HCT116 (cell line): ENCODE data around the gene NKX2-8. TPM values are rescaled to one million over a fixed set of nuclear protein-coding genes. Genes with fewer than 3 reads are reported as not detected.

Experiments
- ATAC-seq: fragments of 200-7000 bp; cut with Tn5 transposase; 2 replicates; pipeline ENCODE4 v1.9.1; 2020; ENCODE audit warnings: mild to moderate bottlenecking, moderate library complexity
- BruUV-seq: library from RNA; stranded (reverse); fragments of 400-500 nt; replicated peaks from 2 replicates; lab custom pipeline; 2021; lab: Mats Ljungman, UMichigan
- CTCF ChIA-PET: fragments of 300-600 bp; sonication (Branson Sonifier 250); formaldehyde crosslinking; loops from one replicate; lab custom pipeline; 2021; ENCODE audit warnings: antibody characterized with exemption; lab: Charles Lee
- POLR2A ChIA-PET: fragments of 300-600, 350-600 bp; sonication (Branson Sonifier 250); formaldehyde crosslinking; loops from one replicate; lab custom pipeline; 2021; ENCODE audit warnings: antibody characterized with exemption; lab: Charles Lee
- RAD21 ChIA-PET, 2 experiments: fragments of 300-600 bp; sonication (Branson Sonifier 250); formaldehyde crosslinking; loops; one replicate each; lab custom pipeline; 2023; ENCODE audit warnings: low total read pairs in 2 of 2; ENCODE audit not compliant: uncharacterized antibody in 2 of 2, unreplicated experiment in 2 of 2, low non-redundant PET in 1 of 2; lab: Charles Lee
- DNase-seq: peaks from one replicate; pipeline ENCODE4 v3.0.0-alpha.2; 2010; ENCODE audit warnings: low read depth, low spot score
- H2AFZ ChIP-seq: fragments of 200-600 bp; shearing (Covaris generic), sonication (generic); 2 replicates; pipeline ENCODE4 v1.6.1; 2017; ENCODE audit warnings: low read depth, mixed run types, mixed read lengths, antibody characterized with exemption, low read length; ENCODE audit not compliant: poor library complexity, severe bottlenecking
- H3K27ac ChIP-seq: 2 replicates; pipeline ENCODE4 v1.5.1; 2012; ENCODE audit warnings: low read depth, low read length
- H3K27me3 ChIP-seq: fragments of 200-600 bp; sonication (generic); 2 replicates; pipeline ENCODE4 v1.6.1; 2016; ENCODE audit warnings: mixed run types, low read length, mixed read lengths; ENCODE audit not compliant: insufficient read depth
- H3K36me3 ChIP-seq, 2 experiments: fragments of 200-500 bp in 1 of 2; fragments of 200-600 bp in 1 of 2; sonication (Bioruptor generic) in 1 of 2; sonication (generic) in 1 of 2; 2 replicates each; pipeline versions ENCODE4 v1.5.1 to v1.6.1; 2014 to 2016; ENCODE audit warnings: low read length in 2 of 2, inconsistent platforms in 1 of 2, mixed read lengths in 1 of 2, mixed run types in 1 of 2; ENCODE audit not compliant: insufficient read depth in 2 of 2, control insufficient read depth in 1 of 2
- H3K4me1 ChIP-seq, 2 experiments: fragments of 200-600 bp in 1 of 2; sonication (generic) in 1 of 2; 2 replicates each; pipeline versions ENCODE4 v1.5.1 to v1.6.1; 2012 to 2017; ENCODE audit warnings: low read length in 2 of 2, inconsistent platforms in 1 of 2, mild to moderate bottlenecking in 1 of 2, mixed read lengths in 1 of 2, mixed run types in 1 of 2, moderate library complexity in 1 of 2; ENCODE audit not compliant: insufficient read depth in 2 of 2, control insufficient read depth in 1 of 2
- H3K4me2 ChIP-seq: fragments of 200-600 bp; sonication (generic); 2 replicates; pipeline ENCODE4 v1.6.1; 2017; ENCODE audit warnings: mixed run types, low read length, mixed read lengths
- H3K4me3 ChIP-seq, 2 experiments: fragments of 200-600 bp in 1 of 2; sonication (generic) in 1 of 2; replicated peaks in 1 of 2; 2 replicates each; pipeline ENCODE4 v1.5.1; 2011 to 2016; ENCODE audit warnings: low read length in 2 of 2, control low read depth in 1 of 2, low read depth in 1 of 2, mild to moderate bottlenecking in 1 of 2, mixed read lengths in 1 of 2, mixed run types in 1 of 2
- H3K79me2 ChIP-seq: fragments of 200-600 bp; sonication (generic); 2 replicates; pipeline ENCODE4 v1.6.1; 2017; ENCODE audit warnings: mild to moderate bottlenecking, mixed run types, low read length, moderate library complexity, mixed read lengths; ENCODE audit not compliant: insufficient read depth
- H3K9ac ChIP-seq: fragments of 200-600 bp; sonication (generic); 2 replicates; pipeline ENCODE4 v1.6.1; 2016; ENCODE audit warnings: low read length, mixed read lengths
- H3K9me2 ChIP-seq: fragments of 200-600 bp; sonication (generic), shearing (Covaris generic); 2 replicates; pipeline ENCODE4 v1.6.1; 2017; ENCODE audit warnings: mixed run types, mild to moderate bottlenecking, moderate library complexity; ENCODE audit not compliant: insufficient read depth
- H3K9me3 ChIP-seq, 2 experiments: fragments of 200-500 bp in 1 of 2; fragments of 200-600 bp in 1 of 2; sonication (Bioruptor generic) in 1 of 2; sonication (generic) in 1 of 2; 2 replicates each; pipeline ENCODE4 v1.6.1; 2014 to 2017; ENCODE audit warnings: low read length in 2 of 2, mixed read lengths in 2 of 2, inconsistent platforms in 1 of 2, low read depth in 1 of 2, mild to moderate bottlenecking in 1 of 2, mixed run types in 1 of 2, moderate library complexity in 1 of 2; ENCODE audit not compliant: control insufficient read depth in 1 of 2, insufficient read depth in 1 of 2
- H4K20me1 ChIP-seq: fragments of 200-600 bp; sonication (generic), shearing (Covaris generic); 2 replicates; pipeline ENCODE4 v1.6.1; 2017; ENCODE audit warnings: mixed run types, mild to moderate bottlenecking, moderate library complexity; ENCODE audit not compliant: insufficient read depth
- CBX3 ChIP-seq: IDR thresholded peaks from 2 replicates; pipeline ENCODE4 v1.6.1; 2012; ENCODE audit warnings: low read depth
- CTCF ChIP-seq, 3 experiments: fragments of 200-600 bp in 1 of 3; sonication (generic) in 1 of 3; IDR thresholded peaks in 2 of 3; conservative IDR thresholded peaks in 1 of 3; 2 replicates each; pipeline ENCODE4 v1.5.1; 2012 to 2017; ENCODE audit warnings: low read depth in 2 of 3, low read length in 2 of 3, antibody characterized with exemption in 1 of 3, borderline replicate concordance in 1 of 3, control low read depth in 1 of 3, mild to moderate bottlenecking in 1 of 3, mixed read lengths in 1 of 3, mixed run types in 1 of 3, moderate library complexity in 1 of 3; ENCODE audit not compliant: insufficient read depth in 1 of 3
- ELF1 ChIP-seq: IDR thresholded peaks from 2 replicates; pipeline ENCODE4 v1.6.1; 2012; ENCODE audit warnings: low read depth, borderline replicate concordance
- EZH2 ChIP-seq: fragments of 200-600 bp; sonication (generic); IDR thresholded peaks from 2 replicates; pipeline ENCODE4 v1.6.1; 2017; ENCODE audit warnings: antibody characterized with exemption, mixed run types
- EZH2phosphoT487 ChIP-seq: fragments of 200-600 bp; IDR thresholded peaks from 2 replicates; pipeline ENCODE4 v1.6.1; 2018; ENCODE audit warnings: antibody characterized with exemption, borderline replicate concordance
- MAX ChIP-seq: IDR thresholded peaks from 2 replicates; pipeline ENCODE4 v1.6.1; 2012
- POLR2AphosphoS5 ChIP-seq: IDR thresholded peaks from 2 replicates; pipeline ENCODE4 v1.6.1; 2011; ENCODE audit warnings: mild to moderate bottlenecking, low read depth, low read length, moderate library complexity
- RAD21 ChIP-seq: IDR thresholded peaks from 2 replicates; pipeline ENCODE4 v1.6.1; 2012; ENCODE audit warnings: low read depth, mild to moderate bottlenecking
- REST ChIP-seq: IDR thresholded peaks from 2 replicates; pipeline ENCODE4 v1.6.1; 2012; ENCODE audit warnings: low read depth
- SRF ChIP-seq: IDR thresholded peaks from 2 replicates; pipeline ENCODE4 v1.6.1; 2012; ENCODE audit warnings: low read depth
- YY1 ChIP-seq: IDR thresholded peaks from 2 replicates; pipeline ENCODE4 v1.6.1; 2011; ENCODE audit warnings: low read length, low read depth, moderate library complexity, mild to moderate bottlenecking; ENCODE audit not compliant: insufficient replicate concordance; ENCODE audit errors: extremely low read depth
- ZFX ChIP-seq: fragments of 450-650 bp; IDR thresholded peaks from 2 replicates; pipeline ENCODE4 v1.6.1; 2017
- intact Hi-C: fragments of 100-400 bp; cut with micrococcal nuclease; formaldehyde crosslinking; loops from 2 replicates; pipeline ENCODE4 v1.10.0; 2022
- total RNA-seq: library from RNA; stranded (reverse); gene quantifications from one replicate; pipeline ENCODE4 v1.2.1, GENCODE V29; 2021; ENCODE audit not compliant: unreplicated experiment

Gene NKX2-8
- total RNA-seq, 1 experiment from 2014 or later, result 7.5 TPM

- intact Hi-C loops, result no loop called here
- Histone ChIP-seq H3K9me2 (no peaks in the 10 kb centered on the region), H3K9ac (no peak overlapping the region), H3K27ac (no peak overlapping the region), H3K4me2 (no peak overlapping the region), H2AFZ (no peak overlapping the region), H3K4me1 (no peaks in the 10 kb centered on the region), H3K36me3 (no peaks in the 10 kb centered on the region), H4K20me1 (no peaks in the 10 kb centered on the region), H3K4me3 (no peak overlapping the region), H3K79me2 (no peaks in the 10 kb centered on the region), H3K9me3 (no peaks in the 10 kb centered on the region), H3K27me3 (no peaks in the 10 kb centered on the region; the same call in 1 of the 2 replicates)
- TF ChIP-seq CTCF (IDR thresholded peaks at IDR 0.05 in 2 of 3, conservative IDR thresholded peaks at IDR 0.05 in 1 of 3; ENCODE audit: borderline replicate concordance in 1 of 3, insufficient read depth in 1 of 3, low read depth in 2 of 3, low read length in 2 of 3) (no peak), YY1 (no peak), SRF (no peak), EZH2phosphoT487 (no peak), ELF1 (no peak), CBX3 (no peak), RAD21 (no peak), POLR2AphosphoS5 (no peak), EZH2 (no peak), MAX (no peak), ZFX (no peak), REST (no peak)
- no peak for ATAC-seq
- BruUV-seq, result no TSS peak
- POLR2A ChIA-PET, result no interaction called here
- RAD21 ChIA-PET, result no interaction called here
- DNase-seq, result no peak
- CTCF ChIA-PET, result interaction anchor here (0.9 to 2.0 kb wide), 2 partner anchors 72 to 317 kb away, joined by 3 to 6 read pairs; no protein-coding TSS in a partner anchor
Observed at GRCh38 chr14:36625436-36625835, 43.0 kb upstream of the NKX2-8 start.
